ENCODE data around the gene BEND6. TPM values are rescaled to one million over a fixed set of nuclear protein-coding genes. Genes with fewer than 3 reads are reported as not detected.

Gene BEND6
- total and polyA plus RNA-seq, 2 donors (not counting 1 experiment from before 2014, with no cell fraction given), result not detected

DNA sequence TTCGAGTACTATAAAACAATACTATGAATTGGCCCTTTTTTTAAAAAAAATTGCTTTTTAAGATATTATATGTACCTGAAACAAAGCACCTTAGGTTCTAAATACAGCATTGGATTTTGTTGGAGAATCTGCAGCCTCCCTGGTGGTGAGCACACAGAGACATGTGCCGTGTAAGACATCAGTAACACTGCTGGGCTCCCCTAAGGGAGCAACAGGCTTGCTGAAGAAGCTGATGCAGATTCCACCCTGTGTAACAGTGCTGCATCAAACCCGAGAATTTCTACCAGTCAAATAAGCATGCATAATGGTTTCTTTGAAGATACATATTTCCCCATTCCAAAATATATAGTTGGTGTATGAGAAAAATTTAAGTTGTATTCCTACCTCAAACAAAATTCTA lies 108.9 kb downstream of the BEND6 start:
- Histone ChIP-seq H3K9me3 (ENCODE audit: control extremely low read depth in 1 of 3, control insufficient read depth in 2 of 3, insufficient read depth in 1 of 3, low read length in 2 of 3) (no peaks in the 10 kb centered on the region), H3K4me3 (ENCODE audit: control extremely low read depth in 1 of 5, extremely low read depth in 1 of 5, insufficient read depth in 1 of 5, low read depth in 2 of 5, low read length in 4 of 5) (no peak overlapping the region), H3K9ac (ENCODE audit: low read length) (no peak overlapping the region), H3K4me1 (ENCODE audit: control insufficient read depth in 2 of 2, insufficient read depth in 2 of 2, low read length in 2 of 2) (peaks cover 5 to 9% of the 10 kb centered on the region in 2 donors), H3K79me2 (ENCODE audit: control insufficient read depth, insufficient read depth, low read length) (no peaks in the 10 kb centered on the region), H2AFZ (ENCODE audit: insufficient read depth, low read depth, low read length, poor library complexity, severe bottlenecking) (no peak overlapping the region), H3K4me2 (replicated peaks; ENCODE audit: low read depth, low read length, poor library complexity, severe bottlenecking) (no peak overlapping the region), H4K20me1 (ENCODE audit: control insufficient read depth, insufficient read depth, low read length, poor library complexity, severe bottlenecking) (no peaks in the 10 kb centered on the region), H3K27ac (ENCODE audit: low read length in 2 of 2) (no peak overlapping the region), H3K27me3 (replicated peaks in 1 of 4; ENCODE audit: control extremely low read depth in 1 of 4, control insufficient read depth in 3 of 4, insufficient read depth in 4 of 4, low read length in 3 of 4) (no peaks in the 10 kb centered on the region), H3K36me3 (replicated peaks in 1 of 2; ENCODE audit: control extremely low read depth in 1 of 2, control insufficient read depth in 1 of 2, extremely low read depth in 1 of 2, insufficient read depth in 2 of 2, low read length in 1 of 2) (peaks cover 3 to 7% of the 10 kb centered on the region in 2 experiments)
- no peaks in the 10 kb centered on the region for H3K9me3 Mint-ChIP-seq (ENCODE audit: insufficient read depth)
- POLR2A ChIA-PET, result no interaction called here
- 100% methylated on average over 1 of the region's 3 CpGs for WGBS (ENCODE audit: insufficient coverage)
- H3K4me3 Mint-ChIP-seq, result no peak overlapping the region
- peaks cover 9% of the 10 kb centered on the region for H3K4me1 Mint-ChIP-seq
- DNase-seq (no peak), ATAC-seq (ENCODE audit: low read depth) (no peak)
- CTCF ChIA-PET, result no interaction called here
- TF ChIP-seq EZH2 (IDR thresholded peaks at IDR 0.05; ENCODE audit: borderline replicate concordance, insufficient read depth, low read depth, low read length, poor library complexity, severe bottlenecking), result no peak
- TF ChIP-seq, protein P1, sequence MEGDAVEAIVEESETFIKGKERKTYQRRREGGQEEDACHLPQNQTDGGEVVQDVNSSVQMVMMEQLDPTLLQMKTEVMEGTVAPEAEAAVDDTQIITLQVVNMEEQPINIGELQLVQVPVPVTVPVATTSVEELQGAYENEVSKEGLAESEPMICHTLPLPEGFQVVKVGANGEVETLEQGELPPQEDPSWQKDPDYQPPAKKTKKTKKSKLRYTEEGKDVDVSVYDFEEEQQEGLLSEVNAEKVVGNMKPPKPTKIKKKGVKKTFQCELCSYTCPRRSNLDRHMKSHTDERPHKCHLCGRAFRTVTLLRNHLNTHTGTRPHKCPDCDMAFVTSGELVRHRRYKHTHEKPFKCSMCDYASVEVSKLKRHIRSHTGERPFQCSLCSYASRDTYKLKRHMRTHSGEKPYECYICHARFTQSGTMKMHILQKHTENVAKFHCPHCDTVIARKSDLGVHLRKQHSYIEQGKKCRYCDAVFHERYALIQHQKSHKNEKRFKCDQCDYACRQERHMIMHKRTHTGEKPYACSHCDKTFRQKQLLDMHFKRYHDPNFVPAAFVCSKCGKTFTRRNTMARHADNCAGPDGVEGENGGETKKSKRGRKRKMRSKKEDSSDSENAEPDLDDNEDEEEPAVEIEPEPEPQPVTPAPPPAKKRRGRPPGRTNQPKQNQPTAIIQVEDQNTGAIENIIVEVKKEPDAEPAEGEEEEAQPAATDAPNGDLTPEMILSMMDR (IDR thresholded peaks at IDR 0.05), result no peak
- no peaks in the 10 kb centered on the region for H3K27me3 Mint-ChIP-seq
- intact Hi-C loops (cut with micrococcal nuclease), result no loop called here
- H3K27ac Mint-ChIP-seq, result no peak overlapping the region

DNA sequence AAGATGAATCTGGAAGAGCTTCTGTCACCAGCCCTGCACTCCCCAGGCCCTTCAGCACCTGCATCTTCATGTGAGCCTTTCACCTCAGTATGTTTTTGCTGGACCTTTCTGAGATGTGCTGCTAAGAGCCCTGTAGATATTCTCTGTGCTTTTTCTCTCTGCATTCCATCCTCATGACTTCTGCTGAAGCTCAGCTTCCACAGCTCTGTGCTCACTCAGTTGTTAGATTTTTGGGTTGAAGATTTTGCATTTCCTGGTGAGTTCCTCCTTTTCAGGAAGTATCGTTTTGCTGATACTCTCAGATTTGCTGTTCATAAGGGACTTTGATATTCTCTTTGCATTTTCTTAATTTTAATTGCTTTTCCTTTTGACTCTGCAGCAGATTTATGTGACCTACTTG lies 109.9 kb downstream of the BEND6 start:
- H4K20me1 ChIP-seq (ENCODE audit: control insufficient read depth, insufficient read depth, low read length, poor library complexity, severe bottlenecking), result no peaks in the 10 kb centered on the region
- no peak overlapping the region for H3K4me3 Mint-ChIP-seq
- POLR2A ChIA-PET, result interaction anchor here (0.5 kb wide), 1 partner anchor 9 kb away, joined by 4 read pairs; no protein-coding TSS in a partner anchor
- intact Hi-C loops (cut with micrococcal nuclease), result no loop called here
- no peaks in the 10 kb centered on the region for H3K9me3 Mint-ChIP-seq (ENCODE audit: insufficient read depth)
- peaks cover 9% of the 10 kb centered on the region for H3K4me1 Mint-ChIP-seq
- no peak overlapping the region for H3K9ac ChIP-seq (ENCODE audit: low read length)
- H3K4me1 ChIP-seq (ENCODE audit: control insufficient read depth in 2 of 2, insufficient read depth in 2 of 2, low read length in 2 of 2), result peaks cover 5 to 9% of the 10 kb centered on the region in 2 donors
- H3K79me2 ChIP-seq (ENCODE audit: control insufficient read depth, insufficient read depth, low read length), result no peaks in the 10 kb centered on the region
- ATAC-seq (ENCODE audit: low read depth), result no peak
- H2AFZ ChIP-seq (ENCODE audit: insufficient read depth, low read depth, low read length, poor library complexity, severe bottlenecking), result no peak overlapping the region
- no peak for DNase-seq
- H3K27ac ChIP-seq (ENCODE audit: low read length in 2 of 2), result no peak overlapping the region
- H3K4me3 ChIP-seq (ENCODE audit: control extremely low read depth in 1 of 5, extremely low read depth in 1 of 5, insufficient read depth in 1 of 5, low read depth in 2 of 5, low read length in 4 of 5), result no peak overlapping the region
- peaks cover 0 to 5% of the 10 kb centered on the region in 2 experiments for H3K36me3 ChIP-seq (replicated peaks in 1 of 2; ENCODE audit: control extremely low read depth in 1 of 2, control insufficient read depth in 1 of 2, extremely low read depth in 1 of 2, insufficient read depth in 2 of 2, low read length in 1 of 2)
- TF ChIP-seq, protein P1 (IDR thresholded peaks at IDR 0.05), result no peak
- no peak for TF ChIP-seq EZH2 (IDR thresholded peaks at IDR 0.05; ENCODE audit: borderline replicate concordance, insufficient read depth, low read depth, low read length, poor library complexity, severe bottlenecking)
- CTCF ChIA-PET, result no interaction called here
- no CpG with 5 or more reads among the region's 1 CpG for WGBS (ENCODE audit: insufficient coverage)
- H3K27me3 Mint-ChIP-seq, result no peaks in the 10 kb centered on the region
- H3K4me2 ChIP-seq (replicated peaks; ENCODE audit: low read depth, low read length, poor library complexity, severe bottlenecking), result no peak overlapping the region
- no peaks in the 10 kb centered on the region for H3K9me3 ChIP-seq (ENCODE audit: control extremely low read depth in 1 of 3, control insufficient read depth in 2 of 3, insufficient read depth in 1 of 3, low read length in 2 of 3)
- H3K27ac Mint-ChIP-seq, result no peak overlapping the region
- H3K27me3 ChIP-seq (replicated peaks in 1 of 4; ENCODE audit: control extremely low read depth in 1 of 4, control insufficient read depth in 3 of 4, insufficient read depth in 4 of 4, low read length in 3 of 4), result no peaks in the 10 kb centered on the region

Data from B cell (primary cell).